T follicular helper cell (primary cell): ENCODE data around the gene CERCAM.

Experiments
- DNase-seq: peaks from one replicate; pipeline ENCODE4 v3.0.0-alpha.2; 2020; ENCODE audit warnings: low read depth

Gene CERCAM

DNA sequence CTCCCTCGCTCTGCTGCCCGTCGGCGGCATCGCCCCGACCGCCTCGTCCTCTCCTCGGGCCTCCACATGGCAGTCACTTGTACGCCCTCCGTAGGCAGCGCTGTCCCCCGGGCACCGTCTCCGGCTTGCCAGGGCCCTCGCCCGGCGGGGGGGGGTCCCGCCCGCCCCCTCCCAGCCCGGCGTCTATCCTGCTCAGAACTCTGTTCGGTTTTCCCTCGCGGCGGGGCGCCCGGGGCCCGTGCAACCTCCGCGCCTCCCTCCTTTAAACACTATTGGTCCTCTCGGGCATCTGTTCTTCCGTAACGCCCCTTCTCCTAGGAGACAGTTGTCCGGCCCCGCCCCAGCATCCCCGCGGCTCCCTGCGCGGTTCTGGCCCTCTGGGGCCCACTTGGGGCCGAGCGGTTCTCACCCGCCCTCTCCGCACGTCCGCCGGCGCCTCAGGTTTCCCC is 36.0 kb downstream of the CERCAM start:
- peak; percentile 52 for DNase-seq

DNA sequence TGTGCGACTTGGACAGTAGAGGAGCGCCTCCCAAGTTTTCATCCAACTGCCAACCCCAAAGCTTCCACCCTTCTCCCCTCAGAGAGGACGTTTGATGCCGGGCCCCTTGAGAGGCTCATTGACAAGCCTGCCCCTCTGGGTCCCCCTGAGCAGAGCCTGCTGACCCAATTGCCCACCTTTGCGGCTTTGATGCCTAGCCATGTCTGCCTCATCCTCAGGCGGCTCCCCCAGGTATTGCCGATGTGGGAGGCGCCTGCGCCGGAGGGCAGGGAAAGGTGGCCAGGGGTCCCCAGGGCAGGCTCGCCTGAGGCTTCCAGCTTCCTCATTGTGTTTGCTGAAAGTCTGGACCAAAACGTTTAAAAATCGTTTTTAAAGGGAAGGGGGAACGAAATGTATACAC is 36.5 kb downstream of the CERCAM start:
- no peak for DNase-seq

DNA sequence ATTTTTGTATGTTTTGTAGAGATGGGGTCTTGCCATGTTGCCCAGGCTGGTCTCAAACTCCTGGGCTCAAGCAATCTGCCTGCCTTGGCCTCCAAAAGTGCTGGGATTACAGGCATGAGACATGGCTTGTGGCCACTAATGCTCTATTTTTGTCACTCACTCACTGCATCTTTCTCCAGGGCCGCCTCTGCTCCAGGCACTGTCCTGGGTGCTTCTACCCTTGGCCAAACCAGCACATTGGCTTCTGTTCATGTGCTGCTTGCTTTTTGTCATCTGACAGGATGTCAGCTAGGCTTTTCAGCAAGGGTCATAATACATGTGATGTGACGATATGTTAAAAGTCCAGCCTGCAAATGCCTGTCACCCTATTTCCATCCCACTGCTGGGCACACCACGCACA is 38.4 kb downstream of the CERCAM start:
- DNase-seq: no peak

DNA sequence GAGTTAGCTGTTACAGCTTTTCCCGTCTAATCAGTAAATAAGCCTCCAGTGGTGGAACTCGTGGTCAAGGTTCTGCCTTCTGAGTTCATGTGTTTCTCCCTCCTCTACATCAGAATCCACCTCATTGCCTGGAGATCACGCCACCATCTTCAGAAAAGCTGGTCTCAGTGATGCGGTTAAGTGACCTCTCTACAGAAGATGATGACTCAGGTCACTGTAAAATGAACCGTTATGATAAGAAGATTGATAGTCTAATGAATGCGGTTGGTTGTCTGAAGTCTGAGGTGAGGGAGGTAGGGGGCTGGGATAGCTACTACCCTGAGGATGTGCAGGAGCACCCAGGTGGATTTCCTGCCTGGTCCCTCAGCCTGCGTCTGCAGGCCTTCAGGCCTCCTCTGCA is 48.4 kb downstream of the CERCAM start:
- DNase-seq: no peak

DNA sequence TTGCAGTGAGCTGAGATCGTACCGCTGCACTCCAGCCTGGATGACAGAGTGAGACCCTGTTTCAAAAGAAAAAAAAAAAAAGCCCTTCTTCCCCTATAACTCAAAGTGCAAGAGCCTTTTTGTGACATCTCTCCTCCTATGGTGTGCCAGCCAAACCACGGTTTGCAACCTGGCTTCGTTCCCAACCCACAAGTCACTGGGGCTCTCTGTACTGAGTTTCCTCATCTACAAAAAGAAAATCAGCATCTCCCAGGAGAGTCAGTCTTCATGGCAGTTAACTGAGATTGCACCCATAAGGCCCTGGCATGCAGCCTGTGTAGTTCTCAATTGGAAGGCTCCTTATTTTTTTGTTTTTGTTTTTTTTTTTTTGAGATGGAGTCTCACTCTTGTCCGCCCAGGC is 49.9 kb downstream of the CERCAM start:
- no peak for DNase-seq

DNA sequence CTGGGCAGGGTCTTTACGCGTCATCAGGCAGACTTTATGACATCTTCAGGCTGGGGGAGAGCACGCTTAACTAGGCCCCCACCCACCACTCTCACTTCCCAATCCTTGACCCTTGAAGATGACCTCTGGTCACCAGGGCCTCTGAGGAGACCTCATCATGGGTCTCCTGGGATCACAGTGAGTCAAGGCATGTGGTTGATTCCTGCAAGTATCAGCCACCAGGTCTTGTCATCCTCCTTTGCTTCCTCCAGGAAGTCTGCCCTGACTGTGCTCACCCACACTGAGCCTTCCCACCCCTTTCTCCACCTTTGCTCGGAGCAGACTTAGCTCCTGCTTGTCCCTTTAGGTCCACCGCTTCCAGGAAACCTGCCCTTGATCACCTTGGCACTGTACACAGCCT is 52.4 kb downstream of the CERCAM start:
- no peak for DNase-seq

DNA sequence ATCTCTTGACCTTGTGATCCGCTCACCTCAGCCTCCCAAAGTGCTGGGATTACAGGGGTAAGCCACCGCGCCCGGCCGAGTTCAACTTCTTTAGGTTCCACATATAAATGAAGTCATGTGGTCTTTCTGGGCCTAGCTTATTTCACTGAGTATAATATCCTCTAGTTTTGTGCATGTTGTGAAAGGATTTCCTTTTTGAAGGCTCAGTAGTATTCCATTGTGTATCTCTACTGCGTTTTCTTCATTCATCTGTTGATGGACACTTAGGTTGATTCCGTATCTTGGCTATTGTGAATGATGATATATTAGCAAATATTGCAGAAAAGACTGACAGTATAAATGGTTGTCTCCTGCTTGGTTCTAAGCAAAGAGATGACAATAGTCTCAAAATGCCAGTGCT is 55.2 kb downstream of the CERCAM start:
- no peak for DNase-seq

DNA sequence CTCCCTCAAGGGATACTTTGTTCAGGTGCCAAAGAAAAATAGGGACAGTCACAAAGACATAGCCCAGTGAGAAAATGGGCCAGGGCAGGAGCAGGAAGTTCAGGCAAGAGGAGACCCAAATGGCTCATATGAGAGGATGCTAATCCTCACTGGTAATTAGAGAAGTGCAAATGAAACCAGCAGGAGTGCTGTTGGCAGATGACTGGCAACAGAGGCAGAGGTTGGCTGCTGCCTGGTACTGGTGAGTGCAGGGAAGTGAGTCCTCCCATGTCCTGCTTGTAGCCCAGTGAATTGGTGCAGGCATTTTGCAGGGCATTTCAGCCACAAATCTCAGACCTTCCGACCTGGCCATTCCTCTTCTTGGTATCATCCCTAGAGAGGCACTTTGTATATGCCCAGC is 58.6 kb downstream of the CERCAM start:
- DNase-seq: no peak

DNA sequence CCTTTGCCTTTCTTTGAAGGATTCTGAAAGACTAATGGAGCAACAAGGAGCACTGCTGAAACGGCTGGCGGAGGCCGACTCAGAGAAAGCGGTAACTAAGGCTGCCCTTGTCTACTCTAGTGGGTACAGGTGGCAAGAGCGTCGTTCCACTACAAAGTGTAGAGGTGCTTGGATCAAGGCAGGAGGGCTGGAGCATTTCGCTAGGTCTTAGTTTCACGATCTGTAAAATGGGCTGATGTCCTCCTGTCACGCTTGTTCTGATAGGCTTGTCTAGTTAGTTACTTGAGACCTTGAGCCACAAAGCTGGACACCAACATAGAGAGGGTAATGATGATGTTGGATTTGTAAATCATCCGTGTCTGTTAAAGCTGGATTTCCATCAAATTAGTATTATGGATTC is 60.9 kb downstream of the CERCAM start:
- no peak for DNase-seq

DNA sequence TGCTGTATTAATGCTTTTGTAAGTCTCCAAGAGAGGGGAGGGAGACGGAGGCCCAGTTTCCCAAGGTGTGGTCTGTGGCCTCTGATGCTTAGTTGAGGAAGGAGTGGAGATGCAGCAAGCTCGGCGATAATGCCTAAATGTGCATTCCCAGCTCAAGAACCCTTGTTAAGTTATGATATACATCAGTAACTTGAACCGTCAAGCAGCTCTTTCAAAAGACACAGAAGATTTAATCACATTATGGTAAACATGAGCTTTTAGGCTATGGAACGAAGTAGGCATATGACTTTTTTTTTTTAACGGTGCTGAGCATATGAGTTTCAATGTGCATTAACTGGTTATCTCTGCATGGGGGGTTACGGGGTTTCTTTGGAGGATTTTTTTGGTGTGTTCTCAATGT is 61.5 kb downstream of the CERCAM start:
- DNase-seq: no peak

DNA sequence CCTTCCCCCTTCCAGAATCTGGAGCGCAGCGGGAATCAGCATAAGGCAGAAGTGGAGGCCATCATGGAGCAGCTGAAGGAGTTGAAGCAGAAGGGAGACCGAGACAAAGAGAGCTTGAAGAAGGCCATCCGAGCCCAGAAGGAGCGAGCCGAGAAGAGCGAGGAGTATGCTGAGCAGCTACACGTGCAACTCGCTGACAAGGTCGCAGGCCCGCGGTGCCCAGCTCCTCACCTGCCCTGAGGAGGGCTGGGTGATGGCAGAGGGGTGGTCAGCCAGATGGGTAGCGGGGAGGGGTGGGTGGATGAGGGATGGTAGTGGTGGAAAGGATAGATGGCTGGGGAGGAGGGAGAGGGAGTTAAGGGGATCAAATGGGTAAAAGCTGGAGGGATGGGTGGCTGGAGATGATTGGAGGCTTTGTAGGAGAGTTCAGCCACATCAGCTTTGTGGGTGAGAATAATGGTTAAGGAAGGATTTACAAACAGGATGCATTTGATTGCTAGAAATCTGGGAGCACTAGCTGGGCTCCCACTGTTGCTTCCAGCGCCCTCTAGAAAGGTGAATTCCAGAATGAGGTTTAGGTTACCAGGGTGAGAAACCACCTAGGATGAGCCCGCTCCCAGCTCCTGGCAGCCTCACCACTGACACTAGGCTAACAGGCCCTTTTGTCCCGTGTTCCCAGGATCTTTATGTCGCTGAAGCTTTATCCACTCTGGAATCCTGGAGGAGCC is 64.2 kb downstream of the CERCAM start:
- no peak for DNase-seq

DNA sequence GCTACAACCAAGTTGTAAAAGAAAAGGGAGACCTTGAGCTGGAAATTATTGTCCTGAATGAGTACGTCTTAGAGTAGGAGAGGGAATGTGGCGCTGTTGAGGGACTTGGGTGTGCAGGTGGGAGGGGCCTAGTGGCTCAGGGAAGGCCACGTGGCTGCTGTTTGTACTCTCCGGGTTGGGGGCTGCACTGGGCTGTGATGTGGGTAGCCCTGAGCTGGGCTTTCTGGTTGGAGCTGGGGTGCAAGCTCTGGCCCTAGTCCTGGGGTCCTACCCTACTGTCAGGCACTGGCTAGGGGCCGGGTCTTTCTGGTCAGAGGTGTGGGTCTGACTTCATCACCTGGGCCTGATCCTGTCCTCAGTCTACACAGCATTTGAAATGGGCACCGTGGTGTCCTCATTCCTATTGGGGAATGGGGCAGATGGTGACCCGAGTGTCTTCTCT is 64.8 kb downstream of the CERCAM start:
- no peak for DNase-seq

DNA sequence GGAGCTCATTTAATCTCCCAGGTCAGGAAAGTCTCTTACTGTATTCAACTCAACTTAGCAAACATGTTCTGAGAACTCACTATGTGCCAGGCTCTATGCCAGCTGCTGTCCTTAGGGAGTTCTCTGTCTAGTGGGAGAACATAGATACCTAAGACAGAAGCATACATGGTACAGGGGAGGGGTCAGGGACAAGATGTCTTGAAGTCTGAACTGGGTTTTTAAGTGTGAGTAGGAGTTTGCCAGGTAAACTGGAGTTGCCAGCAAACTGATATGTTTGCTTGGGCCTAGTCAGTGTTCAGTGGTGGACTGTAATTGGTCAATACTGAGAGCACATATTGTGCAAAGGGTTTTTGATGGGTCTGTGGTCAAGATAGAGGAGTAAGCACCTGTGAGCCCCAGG is 65.5 kb downstream of the CERCAM start:
- no peak for DNase-seq
